ENCODE measurements around the gene ATAT1. TPM values are rescaled to one million over a fixed set of nuclear protein-coding genes. Genes with fewer than 3 reads are reported as not detected.

The ATAT1 gene
- polyA plus RNA-seq, 10 donors, result 14.7 to 33.9 (median 19.9) TPM

Other genes starting within 250 kb of the ATAT1 start
- 100 to 1,000 TPM in 1 of 10 donors, 10 to 100 TPM in 9; 61.7 to 117 (median 76.9) TPM for gene HLA-E, start 137.4 kb upstream of the ATAT1 start, polyA plus RNA-seq (ENCODE audit: insufficient read length in 10 of 10)
- 10 to 100 TPM; 45.8 to 73.4 (median 52.1) TPM for gene GNL1, start 70.4 kb upstream of the ATAT1 start, polyA plus RNA-seq (ENCODE audit: insufficient read length in 10 of 10)
- gene PRR3, start 69.6 kb upstream of the ATAT1 start, polyA plus RNA-seq (ENCODE audit: insufficient read length in 10 of 10), result 10 to 100 TPM; 16.0 to 28.1 (median 21.4) TPM
- gene ABCF1, start 55.4 kb upstream of the ATAT1 start, polyA plus RNA-seq (ENCODE audit: insufficient read length in 10 of 10), result 10 to 100 TPM; 43.9 to 53.4 (median 47.0) TPM
- 10 to 100 TPM; 25.9 to 38.8 (median 29.8) TPM for gene PPP1R10, start 9.6 kb upstream of the ATAT1 start, polyA plus RNA-seq (ENCODE audit: insufficient read length in 10 of 10)
- gene MRPS18B, start 9.0 kb upstream of the ATAT1 start, polyA plus RNA-seq (ENCODE audit: insufficient read length in 10 of 10), result 10 to 100 TPM; 44.3 to 60.3 (median 53.2) TPM
- gene C6orf136, start 20.3 kb downstream of the ATAT1 start, polyA plus RNA-seq (ENCODE audit: insufficient read length in 10 of 10), result 10 to 100 TPM in 8 of 10 donors, 1 to 10 TPM in 2; 7.7 to 18.2 (median 11.9) TPM
- gene DHX16, start 46.1 kb downstream of the ATAT1 start, polyA plus RNA-seq (ENCODE audit: insufficient read length in 10 of 10), result 10 to 100 TPM; 18.6 to 27.2 (median 22.9) TPM
- gene PPP1R18, start 59.8 kb downstream of the ATAT1 start, polyA plus RNA-seq (ENCODE audit: insufficient read length in 10 of 10), result 10 to 100 TPM; 36.4 to 51.3 (median 42.8) TPM
- 10 to 100 TPM; 28.5 to 43.1 (median 36.5) TPM for gene NRM, start 64.1 kb downstream of the ATAT1 start, polyA plus RNA-seq (ENCODE audit: insufficient read length in 10 of 10)
- 10 to 100 TPM; 19.7 to 32.5 (median 23.9) TPM for gene MDC1, start 90.4 kb downstream of the ATAT1 start, polyA plus RNA-seq (ENCODE audit: insufficient read length in 10 of 10)
- gene TUBB, start 93.5 kb downstream of the ATAT1 start, polyA plus RNA-seq (ENCODE audit: insufficient read length in 10 of 10), result 1,000 to 10,000 TPM in 1 of 10 donors, 100 to 1,000 TPM in 9; 582 to 1,224 (median 866) TPM
- gene FLOT1, start 115.8 kb downstream of the ATAT1 start, polyA plus RNA-seq (ENCODE audit: insufficient read length in 10 of 10), result 100 to 1,000 TPM in 6 of 10 donors, 10 to 100 TPM in 4; 89.4 to 116 (median 103) TPM
- gene IER3, start 117.7 kb downstream of the ATAT1 start, polyA plus RNA-seq (ENCODE audit: insufficient read length in 10 of 10), result 10 to 100 TPM in 2 of 10 donors, 1 to 10 TPM in 8; 7.1 to 25.4 (median 9.1) TPM

Data from muscle of back (tissue), 10 donors.